GM18511 (cell line): ENCODE data around the gene ST7L.

Experiments
- ATAC-seq: cut with Tn5 transposase; IDR thresholded peaks from one replicate; pipeline ENCODE4 v1.9.1; 2021; ENCODE audit warnings: mild to moderate bottlenecking, moderate library complexity; ENCODE audit not compliant: unreplicated experiment

ST7L gene

GRCh38 chr1:112619518-112620376 lies 806 bp upstream of the ST7L start, which contains the start of gene CAPZA1:
TSS of gene CAPZA1 (plus strand) at chr1:112619832. CDS start at chr1:112619845, 13 bp downstream.
- ATAC-seq: peak; percentile 79

- ATAC-seq: peak; percentile 1
These were observed 724 bp downstream of the ST7L start for GRCh38 chr1:112618114-112618720.

- no peak for ATAC-seq
These were observed 4.4 kb downstream of the ST7L start for GRCh38 chr1:112614460-112615065.

- no peak for ATAC-seq
These were observed 13.2 kb downstream of the ST7L start for GRCh38 chr1:112605633-112606327.

GRCh38 chr1:112603541-112603940 lies 15.4 kb downstream of the ST7L start:
- no peak for ATAC-seq

- no peak for ATAC-seq
These were observed 15.9 kb downstream of the ST7L start for GRCh38 chr1:112603012-112603411.

- ATAC-seq: no peak
These were observed 19.5 kb downstream of the ST7L start for GRCh38 chr1:112599477-112599876.

- ATAC-seq: no peak
These were observed 24.6 kb downstream of the ST7L start for GRCh38 chr1:112594208-112594876.

GRCh38 chr1:112589766-112590165 lies 29.2 kb downstream of the ST7L start:
- ATAC-seq: no peak

GRCh38 chr1:112583366-112583765 lies 35.6 kb downstream of the ST7L start:
- ATAC-seq: no peak

GRCh38 chr1:112581586-112582192 lies 37.3 kb downstream of the ST7L start:
- ATAC-seq: no peak

- ATAC-seq: no peak
These were observed 39.0 kb downstream of the ST7L start for GRCh38 chr1:112579801-112580510.

- no peak for ATAC-seq
These were observed 42.7 kb downstream of the ST7L start for GRCh38 chr1:112576240-112576639.

- ATAC-seq: no peak
These were observed 43.7 kb downstream of the ST7L start for GRCh38 chr1:112575154-112575804.

GRCh38 chr1:112565800-112566199 lies 53.1 kb downstream of the ST7L start:
- no peak for ATAC-seq

- ATAC-seq: no peak
These were observed 54.9 kb downstream of the ST7L start for GRCh38 chr1:112564081-112564480.

GRCh38 chr1:112563341-112563740 lies 55.6 kb downstream of the ST7L start:
- ATAC-seq: no peak

- ATAC-seq: no peak
These were observed 60.3 kb downstream of the ST7L start for GRCh38 chr1:112558634-112559033.

GRCh38 chr1:112557385-112557784 lies 61.6 kb downstream of the ST7L start:
- ATAC-seq: no peak
